Measurements from ENCODE around the gene RAN.

GRCh38 chr12:130835011-130835410 is 36.9 kb upstream of the RAN start:
- no peak for TF ChIP-seq POLR2A (IDR thresholded peaks at IDR 0.05)
- no peak for TF ChIP-seq CTCF (IDR thresholded peaks at IDR 0.05)

Measured in testis (tissue), 2 donors.